Lung (tissue), 12 donors: ENCODE data around the gene APLN. TPM values are rescaled to one million over a fixed set of nuclear protein-coding genes. Genes with fewer than 3 reads are reported as not detected.

ENCODE experiments used
- ATAC-seq: fragments of 200-7000 bp; cut with Tn5 transposase; one replicate; pipeline ENCODE4 v1.9.1; 2020; ENCODE audit warnings: moderate number of reproducible peaks; ENCODE audit not compliant: insufficient read depth, low FRiP score
- DNase-seq, 3 donors: peaks; one replicate each; pipeline ENCODE4 v3.0.0-alpha.2; 2013 to 2017
- H3K27ac ChIP-seq, 2 donors: one replicate each; pipeline ENCODE4 v1.5.1; 2013; ENCODE audit warnings: mild to moderate bottlenecking in 2 of 2, moderate library complexity in 2 of 2, control low read depth in 1 of 2, inconsistent platforms in 1 of 2, low read depth in 1 of 2, low read length in 1 of 2
- H3K27me3 ChIP-seq, 3 donors: one replicate each; pipeline ENCODE4 v1.5.1; 2013; ENCODE audit warnings: low read length in 2 of 3; ENCODE audit not compliant: control insufficient read depth in 3 of 3, insufficient read depth in 3 of 3
- H3K36me3 ChIP-seq, 4 donors: one replicate each; pipeline ENCODE4 v1.5.1; 2013; ENCODE audit warnings: low read length in 4 of 4, mild to moderate bottlenecking in 1 of 4, moderate library complexity in 1 of 4; ENCODE audit not compliant: control insufficient read depth in 4 of 4, insufficient read depth in 4 of 4
- H3K4me1 ChIP-seq, 5 donors: one replicate each; pipeline ENCODE4 v1.5.1; 2013; ENCODE audit warnings: low read length in 5 of 5, mild to moderate bottlenecking in 2 of 5, moderate library complexity in 1 of 5; ENCODE audit not compliant: control insufficient read depth in 5 of 5, insufficient read depth in 5 of 5
- H3K4me3 ChIP-seq: one replicate; pipeline ENCODE4 v1.5.1; 2013; ENCODE audit warnings: mild to moderate bottlenecking, control low read depth, moderate library complexity
- H3K9ac ChIP-seq, 2 donors: one replicate each; pipeline ENCODE4 v1.5.1; 2013; ENCODE audit warnings: low read length in 2 of 2, control low read depth in 1 of 2; ENCODE audit not compliant: insufficient read depth in 1 of 2
- H3K9me3 ChIP-seq, 4 donors: one replicate each; pipeline ENCODE4 v1.5.1; 2013; ENCODE audit warnings: low read length in 3 of 4, mild to moderate bottlenecking in 1 of 4, moderate library complexity in 1 of 4; ENCODE audit not compliant: control insufficient read depth in 4 of 4, insufficient read depth in 3 of 4
- WGBS, 2 donors: extraction: QIAGEN DNeasy Blood & Tissue Kit; methylation state at CpG; one replicate each; pipeline ENCODE4 v1.1.7; 2013; 5-methylcytosine and 5-hydroxymethylcytosine counted together
- polyA plus RNA-seq, 2 donors: library from polyadenylated mRNA; stranded (reverse); fragments of 200-250 nt; gene quantifications; one replicate each; pipeline ENCODE4 v1.2.1, GENCODE V29; 2013
- total RNA-seq, 2 donors: library from RNA; depleted of rRNA in 1 of 2; stranded (reverse); fragments of >200 nt in 1 of 2; gene quantifications; one replicate each; pipeline ENCODE4 v1.2.1, GENCODE V29; 2014 to 2021
- TF ChIP-seq, protein P1 (sequence below): IDR thresholded peaks from 2 replicates; pipeline ENCODE4 v1.5.1; 2012; ENCODE audit warnings: mild to moderate bottlenecking; ENCODE audit errors: control extremely low read depth, extremely low read depth
- donor health status: control.
- donor health status: control.
- donor health status: Bipolar disorder and iron deficiency.
- donor health status: healthy.
- donor health status: DM: yes; HTN: yes; CAD: no.

Gene APLN
- total and polyA plus RNA-seq, 4 donors = 1.8 to 10.4 (median 5.7) TPM

GRCh38 chrX:129663171-129663570 is 8.4 kb upstream of the APLN start:
- TF ChIP-seq, protein P1, sequence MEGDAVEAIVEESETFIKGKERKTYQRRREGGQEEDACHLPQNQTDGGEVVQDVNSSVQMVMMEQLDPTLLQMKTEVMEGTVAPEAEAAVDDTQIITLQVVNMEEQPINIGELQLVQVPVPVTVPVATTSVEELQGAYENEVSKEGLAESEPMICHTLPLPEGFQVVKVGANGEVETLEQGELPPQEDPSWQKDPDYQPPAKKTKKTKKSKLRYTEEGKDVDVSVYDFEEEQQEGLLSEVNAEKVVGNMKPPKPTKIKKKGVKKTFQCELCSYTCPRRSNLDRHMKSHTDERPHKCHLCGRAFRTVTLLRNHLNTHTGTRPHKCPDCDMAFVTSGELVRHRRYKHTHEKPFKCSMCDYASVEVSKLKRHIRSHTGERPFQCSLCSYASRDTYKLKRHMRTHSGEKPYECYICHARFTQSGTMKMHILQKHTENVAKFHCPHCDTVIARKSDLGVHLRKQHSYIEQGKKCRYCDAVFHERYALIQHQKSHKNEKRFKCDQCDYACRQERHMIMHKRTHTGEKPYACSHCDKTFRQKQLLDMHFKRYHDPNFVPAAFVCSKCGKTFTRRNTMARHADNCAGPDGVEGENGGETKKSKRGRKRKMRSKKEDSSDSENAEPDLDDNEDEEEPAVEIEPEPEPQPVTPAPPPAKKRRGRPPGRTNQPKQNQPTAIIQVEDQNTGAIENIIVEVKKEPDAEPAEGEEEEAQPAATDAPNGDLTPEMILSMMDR = no peak
- DNase-seq (no peak), ATAC-seq (no peak)
- no peak overlapping the region for H3K9ac ChIP-seq
- no peaks in the 10 kb centered on the region for H3K4me1 ChIP-seq
- no peaks in the 10 kb centered on the region for H3K36me3 ChIP-seq
- H3K9me3 ChIP-seq = no peaks in the 10 kb centered on the region
- H3K27me3 ChIP-seq = peaks cover 0 to 5% (median 3%) of the 10 kb centered on the region in 3 donors
- no peak overlapping the region for H3K4me3 ChIP-seq
- no peak overlapping the region for H3K27ac ChIP-seq
- 46 to 51% methylated on average over 3 of the region's 3 CpGs for WGBS, 2 donors

DNA sequence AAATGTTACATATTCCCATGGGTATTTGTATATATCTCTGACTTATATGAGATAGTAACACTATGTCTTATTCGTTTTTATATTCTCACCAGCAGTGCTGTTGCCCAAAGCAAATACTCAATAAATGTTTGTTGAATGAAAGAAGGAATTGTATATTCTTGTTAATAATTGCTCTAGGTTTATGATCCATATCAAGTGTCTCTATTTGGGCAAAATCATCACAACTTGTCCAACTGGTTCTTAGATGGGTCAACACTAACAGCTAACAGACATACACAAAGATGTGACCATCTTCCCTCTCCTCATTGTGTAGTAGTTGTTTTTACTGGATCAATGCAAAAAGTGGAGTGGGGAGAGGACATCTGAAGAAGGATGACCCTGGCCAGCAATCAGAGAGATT is 6.6 kb upstream of the APLN start:
- TF ChIP-seq, protein P1 = no peak

GRCh38 chrX:129659861-129660260 is 5.1 kb upstream of the APLN start:
- no peak for DNase-seq
- 74% methylated on average over 5 of the region's 5 CpGs for WGBS, 2 donors
- Histone ChIP-seq H3K27ac (no peak overlapping the region), H3K27me3 (peaks cover 0 to 8% (median 3%) of the 10 kb centered on the region in 3 donors), H3K36me3 (no peaks in the 10 kb centered on the region), H3K4me3 (no peak overlapping the region), H3K9ac (no peak overlapping the region), H3K9me3 (no peaks in the 10 kb centered on the region), H3K4me1 (peaks cover 0 to 4% (median 0%) of the 10 kb centered on the region in 5 donors)
- TF ChIP-seq, protein P1 = no peak
- ATAC-seq = no peak

More for the DNA sequence above, 6.6 kb upstream of the APLN start:
- no peak for DNase-seq
- no peak overlapping the region for H3K4me3 ChIP-seq
- H3K36me3 ChIP-seq = no peaks in the 10 kb centered on the region
- no peaks in the 10 kb centered on the region for H3K4me1 ChIP-seq
- H3K27me3 ChIP-seq = peaks cover 0 to 7% (median 5%) of the 10 kb centered on the region in 3 donors
- no peak overlapping the region for H3K27ac ChIP-seq
- no peaks in the 10 kb centered on the region for H3K9me3 ChIP-seq
- H3K9ac ChIP-seq = no peak overlapping the region
- ATAC-seq = no peak
- WGBS, 2 donors = 66 to 69% methylated on average over 1 of the region's 1 CpG

DNA sequence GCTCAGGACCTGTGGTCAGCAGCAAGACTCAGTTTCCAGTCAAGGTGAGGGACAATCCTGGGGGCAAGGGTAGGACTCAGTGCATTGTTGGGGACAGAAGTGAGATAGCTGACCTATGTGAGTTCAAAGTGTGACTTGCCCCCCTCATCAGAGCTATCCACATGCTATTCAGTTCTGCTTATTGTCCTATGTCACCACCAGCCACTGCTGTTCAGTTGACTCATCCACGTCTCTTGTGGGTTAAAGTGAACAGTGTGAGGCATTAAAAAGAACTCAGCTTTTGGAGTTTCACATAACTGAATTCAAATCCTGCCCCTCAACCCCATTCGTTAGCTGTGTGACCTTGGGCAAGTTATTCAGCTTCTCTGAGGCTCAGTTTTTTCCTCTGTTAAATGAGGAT is 4.4 kb upstream of the APLN start:
- H3K9me3 ChIP-seq = peaks cover 0 to under 1% (median 0%) of the 10 kb centered on the region in 4 donors
- H3K36me3 ChIP-seq = no peaks in the 10 kb centered on the region
- no peak overlapping the region for H3K4me3 ChIP-seq
- peaks cover 0 to 8% (median 0%) of the 10 kb centered on the region in 3 donors for H3K27me3 ChIP-seq
- peaks cover 0 to 5% (median 0%) of the 10 kb centered on the region in 5 donors for H3K4me1 ChIP-seq
- no peak for DNase-seq
- ATAC-seq = no peak
- TF ChIP-seq, protein P1 = no peak
- no peak overlapping the region for H3K9ac ChIP-seq
- WGBS, 2 donors = 62 to 91% methylated on average over 2 of the region's 2 CpGs
- no peak overlapping the region for H3K27ac ChIP-seq
